ENCODE results near the gene TRPM4.
"Not testable (repeated sequence)": the region's sequence is repeated elsewhere in the genome, so short reads cannot be mapped to it uniquely, and the experiment has no call there.

DNA sequence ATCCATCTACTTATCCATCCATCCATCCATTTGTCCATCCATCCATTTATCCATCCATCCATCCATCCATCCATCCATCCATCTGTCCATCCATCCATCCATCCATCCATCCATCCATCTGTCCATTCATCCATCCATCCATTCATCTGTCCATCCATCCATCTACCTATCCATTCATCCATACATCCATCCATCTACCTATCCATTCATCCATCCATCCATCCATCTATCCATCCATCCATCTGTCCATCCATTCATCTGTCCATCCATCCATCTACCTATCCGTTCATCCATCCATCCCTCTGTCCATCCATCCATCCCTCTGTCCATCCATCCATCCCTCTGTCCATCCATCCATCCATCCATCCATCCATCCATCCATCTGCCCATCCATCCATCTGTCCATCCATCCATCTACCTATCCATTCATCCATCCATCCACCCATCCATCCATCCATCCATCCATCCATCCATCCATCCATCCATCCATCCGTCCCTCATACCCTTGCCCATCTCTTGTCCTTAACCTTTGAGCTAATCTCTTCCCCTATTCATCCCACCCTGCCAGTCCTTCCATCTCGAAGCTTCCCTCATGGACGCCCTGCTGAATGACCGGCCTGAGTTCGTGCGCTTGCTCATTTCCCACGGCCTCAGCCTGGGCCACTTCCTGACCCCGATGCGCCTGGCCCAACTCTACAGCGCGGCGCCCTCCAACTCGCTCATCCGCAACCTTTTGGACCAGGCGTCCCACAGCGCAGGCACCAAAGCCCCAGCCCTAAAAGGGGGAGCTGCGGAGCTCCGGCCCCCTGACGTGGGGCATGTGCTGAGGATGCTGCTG is 24.6 kb downstream of the TRPM4 start:
- TF ChIP-seq HDAC6 (IDR thresholded peaks at IDR 0.05; ENCODE audit: low read depth, low read length); FOSL1 (IDR thresholded peaks at IDR 0.05; ENCODE audit: insufficient read depth, low read depth, low read length); YY1 (IDR thresholded peaks at IDR 0.05; ENCODE audit: low read depth, low read length); RXRA (IDR thresholded peaks at IDR 0.05; ENCODE audit: insufficient read depth, low read depth, low read length); EZH2 (IDR thresholded peaks at IDR 0.05; ENCODE audit: low read depth, low read length, severe bottlenecking); POLR2AphosphoS5 (IDR thresholded peaks at IDR 0.05; ENCODE audit: low read depth, low read length); EP300 (IDR thresholded peaks at IDR 0.05; ENCODE audit: borderline replicate concordance in 1 of 2, low read depth in 2 of 2, low read length in 2 of 2): not testable (repeated sequence)
- TF ChIP-seq, protein P1, sequence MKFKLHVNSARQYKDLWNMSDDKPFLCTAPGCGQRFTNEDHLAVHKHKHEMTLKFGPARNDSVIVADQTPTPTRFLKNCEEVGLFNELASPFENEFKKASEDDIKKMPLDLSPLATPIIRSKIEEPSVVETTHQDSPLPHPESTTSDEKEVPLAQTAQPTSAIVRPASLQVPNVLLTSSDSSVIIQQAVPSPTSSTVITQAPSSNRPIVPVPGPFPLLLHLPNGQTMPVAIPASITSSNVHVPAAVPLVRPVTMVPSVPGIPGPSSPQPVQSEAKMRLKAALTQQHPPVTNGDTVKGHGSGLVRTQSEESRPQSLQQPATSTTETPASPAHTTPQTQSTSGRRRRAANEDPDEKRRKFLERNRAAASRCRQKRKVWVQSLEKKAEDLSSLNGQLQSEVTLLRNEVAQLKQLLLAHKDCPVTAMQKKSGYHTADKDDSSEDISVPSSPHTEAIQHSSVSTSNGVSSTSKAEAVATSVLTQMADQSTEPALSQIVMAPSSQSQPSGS (IDR thresholded peaks at IDR 0.05; ENCODE audit: low read length): not testable (repeated sequence)
- TF ChIP-seq, protein P2, sequence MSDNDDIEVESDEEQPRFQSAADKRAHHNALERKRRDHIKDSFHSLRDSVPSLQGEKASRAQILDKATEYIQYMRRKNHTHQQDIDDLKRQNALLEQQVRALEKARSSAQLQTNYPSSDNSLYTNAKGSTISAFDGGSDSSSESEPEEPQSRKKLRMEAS (IDR thresholded peaks at IDR 0.05): not testable (repeated sequence)
- TF ChIP-seq, protein P3, sequence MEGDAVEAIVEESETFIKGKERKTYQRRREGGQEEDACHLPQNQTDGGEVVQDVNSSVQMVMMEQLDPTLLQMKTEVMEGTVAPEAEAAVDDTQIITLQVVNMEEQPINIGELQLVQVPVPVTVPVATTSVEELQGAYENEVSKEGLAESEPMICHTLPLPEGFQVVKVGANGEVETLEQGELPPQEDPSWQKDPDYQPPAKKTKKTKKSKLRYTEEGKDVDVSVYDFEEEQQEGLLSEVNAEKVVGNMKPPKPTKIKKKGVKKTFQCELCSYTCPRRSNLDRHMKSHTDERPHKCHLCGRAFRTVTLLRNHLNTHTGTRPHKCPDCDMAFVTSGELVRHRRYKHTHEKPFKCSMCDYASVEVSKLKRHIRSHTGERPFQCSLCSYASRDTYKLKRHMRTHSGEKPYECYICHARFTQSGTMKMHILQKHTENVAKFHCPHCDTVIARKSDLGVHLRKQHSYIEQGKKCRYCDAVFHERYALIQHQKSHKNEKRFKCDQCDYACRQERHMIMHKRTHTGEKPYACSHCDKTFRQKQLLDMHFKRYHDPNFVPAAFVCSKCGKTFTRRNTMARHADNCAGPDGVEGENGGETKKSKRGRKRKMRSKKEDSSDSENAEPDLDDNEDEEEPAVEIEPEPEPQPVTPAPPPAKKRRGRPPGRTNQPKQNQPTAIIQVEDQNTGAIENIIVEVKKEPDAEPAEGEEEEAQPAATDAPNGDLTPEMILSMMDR (IDR thresholded peaks at IDR 0.05; ENCODE audit: control extremely low read depth in 1 of 3, insufficient read depth in 1 of 3, low read depth in 1 of 3, low read length in 3 of 3): not testable (repeated sequence)
